ENCODE data around the gene CLMP.

The CLMP gene

DNA sequence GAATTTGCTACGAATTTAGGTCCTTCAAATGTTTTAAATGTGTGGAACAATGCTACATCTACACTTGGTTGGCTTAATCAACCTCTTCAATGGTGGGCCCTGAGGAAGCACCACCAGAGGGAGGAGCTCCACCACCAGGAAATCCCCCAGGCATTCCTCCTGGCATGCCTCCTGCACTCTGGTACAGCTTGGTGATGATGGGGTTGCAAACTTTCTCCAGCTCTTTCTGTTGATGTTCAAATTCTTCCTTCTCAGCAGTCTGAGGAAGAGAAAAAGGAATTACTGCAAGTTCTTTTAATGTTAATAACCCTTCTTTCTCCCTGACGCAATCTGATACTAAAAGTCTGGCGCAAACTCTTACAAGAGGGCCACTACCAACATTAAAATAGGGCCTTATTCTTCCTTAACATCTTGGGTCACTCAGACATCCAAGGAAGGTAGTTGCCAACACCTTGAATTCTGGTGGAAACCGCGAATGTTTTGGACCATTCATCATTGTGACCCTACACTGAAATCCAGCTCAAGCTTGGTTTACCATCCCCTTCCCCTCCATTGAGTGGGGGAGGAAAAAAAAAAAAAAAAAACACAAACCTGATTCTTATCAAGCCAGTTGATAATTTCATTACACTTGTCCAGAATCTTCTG, 137.3 kb downstream of the CLMP start:
- TF ChIP-seq TAF1 (IDR thresholded peaks at IDR 0.05; ENCODE audit: low read depth) (no peak), CEBPB (IDR thresholded peaks at IDR 0.05) (no peak), EGR1 (IDR thresholded peaks at IDR 0.05) (no peak), EP300 (IDR thresholded peaks at IDR 0.05; ENCODE audit: borderline replicate concordance) (no peak)
- TF ChIP-seq, protein P1, sequence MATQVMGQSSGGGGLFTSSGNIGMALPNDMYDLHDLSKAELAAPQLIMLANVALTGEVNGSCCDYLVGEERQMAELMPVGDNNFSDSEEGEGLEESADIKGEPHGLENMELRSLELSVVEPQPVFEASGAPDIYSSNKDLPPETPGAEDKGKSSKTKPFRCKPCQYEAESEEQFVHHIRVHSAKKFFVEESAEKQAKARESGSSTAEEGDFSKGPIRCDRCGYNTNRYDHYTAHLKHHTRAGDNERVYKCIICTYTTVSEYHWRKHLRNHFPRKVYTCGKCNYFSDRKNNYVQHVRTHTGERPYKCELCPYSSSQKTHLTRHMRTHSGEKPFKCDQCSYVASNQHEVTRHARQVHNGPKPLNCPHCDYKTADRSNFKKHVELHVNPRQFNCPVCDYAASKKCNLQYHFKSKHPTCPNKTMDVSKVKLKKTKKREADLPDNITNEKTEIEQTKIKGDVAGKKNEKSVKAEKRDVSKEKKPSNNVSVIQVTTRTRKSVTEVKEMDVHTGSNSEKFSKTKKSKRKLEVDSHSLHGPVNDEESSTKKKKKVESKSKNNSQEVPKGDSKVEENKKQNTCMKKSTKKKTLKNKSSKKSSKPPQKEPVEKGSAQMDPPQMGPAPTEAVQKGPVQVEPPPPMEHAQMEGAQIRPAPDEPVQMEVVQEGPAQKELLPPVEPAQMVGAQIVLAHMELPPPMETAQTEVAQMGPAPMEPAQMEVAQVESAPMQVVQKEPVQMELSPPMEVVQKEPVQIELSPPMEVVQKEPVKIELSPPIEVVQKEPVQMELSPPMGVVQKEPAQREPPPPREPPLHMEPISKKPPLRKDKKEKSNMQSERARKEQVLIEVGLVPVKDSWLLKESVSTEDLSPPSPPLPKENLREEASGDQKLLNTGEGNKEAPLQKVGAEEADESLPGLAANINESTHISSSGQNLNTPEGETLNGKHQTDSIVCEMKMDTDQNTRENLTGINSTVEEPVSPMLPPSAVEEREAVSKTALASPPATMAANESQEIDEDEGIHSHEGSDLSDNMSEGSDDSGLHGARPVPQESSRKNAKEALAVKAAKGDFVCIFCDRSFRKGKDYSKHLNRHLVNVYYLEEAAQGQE (IDR thresholded peaks at IDR 0.05; ENCODE audit: low read depth), result no peak

DNA sequence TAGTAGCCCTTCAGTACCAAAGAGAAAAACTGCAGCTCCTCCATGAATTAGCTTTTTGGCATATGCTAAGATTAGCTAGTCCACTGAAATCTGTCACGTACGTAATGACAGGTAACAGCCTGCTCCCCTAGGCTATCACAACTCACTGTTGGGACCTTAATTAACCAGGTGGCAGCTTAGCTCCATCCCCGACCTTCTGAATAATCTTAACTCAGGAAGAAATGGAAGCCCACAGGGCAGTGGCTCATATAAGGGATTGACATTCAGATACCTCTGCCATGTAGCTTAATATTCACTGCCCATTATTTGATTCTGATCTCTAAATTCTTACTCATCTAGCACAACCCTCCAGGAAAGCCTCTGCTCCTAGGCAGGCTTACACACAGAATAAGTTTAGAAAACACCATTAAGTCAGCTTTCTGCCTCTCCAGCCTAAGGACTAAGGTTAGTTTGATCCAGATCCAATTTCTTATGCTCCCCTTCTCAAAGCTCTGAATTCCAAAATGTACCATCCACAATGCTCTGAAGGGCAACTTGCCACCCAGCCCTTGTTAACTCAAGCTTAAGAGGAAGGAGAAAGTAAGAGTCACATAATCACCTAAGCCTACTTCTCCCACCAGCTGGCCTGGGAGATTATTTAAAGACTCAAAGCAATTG, 138.1 kb downstream of the CLMP start:
- TF ChIP-seq, protein P2, sequence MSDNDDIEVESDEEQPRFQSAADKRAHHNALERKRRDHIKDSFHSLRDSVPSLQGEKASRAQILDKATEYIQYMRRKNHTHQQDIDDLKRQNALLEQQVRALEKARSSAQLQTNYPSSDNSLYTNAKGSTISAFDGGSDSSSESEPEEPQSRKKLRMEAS (IDR thresholded peaks at IDR 0.05), result no peak
- TF ChIP-seq TEAD4 (IDR thresholded peaks at IDR 0.05) (no peak), CEBPB (IDR thresholded peaks at IDR 0.05) (no peak)

DNA sequence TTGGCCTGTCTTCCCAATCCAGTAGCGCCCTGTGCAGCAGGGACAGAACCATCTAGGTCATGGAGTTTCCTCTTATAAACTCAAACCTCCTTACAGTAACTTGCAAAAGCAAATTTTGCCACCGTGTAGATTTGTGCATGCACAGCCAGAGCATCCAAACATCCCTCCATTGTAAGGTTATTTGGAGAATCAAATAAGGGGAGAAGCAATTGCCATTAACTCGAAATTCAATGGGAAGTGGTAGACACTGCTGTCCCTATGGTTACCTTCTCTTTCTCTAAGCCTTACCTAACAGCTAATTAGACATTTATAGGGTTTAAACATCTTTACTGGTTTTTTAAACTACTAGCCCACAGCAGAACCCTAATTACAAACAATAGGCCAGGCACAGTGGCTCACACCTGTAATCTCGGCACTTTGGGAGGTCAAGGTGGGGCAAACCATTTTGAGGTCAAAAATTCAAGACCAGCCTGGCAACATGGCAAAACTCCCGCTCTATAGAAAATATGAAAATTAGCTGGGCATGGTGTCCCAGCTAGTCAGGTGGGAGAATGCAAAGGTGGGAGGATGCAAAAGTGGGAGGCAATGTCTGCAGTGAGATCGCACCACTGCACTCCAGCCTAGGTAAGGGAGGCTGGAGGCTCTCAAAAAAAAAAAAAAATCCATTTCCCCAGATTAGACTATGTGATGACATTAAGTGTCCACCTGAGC, 139.7 kb downstream of the CLMP start:
- TF ChIP-seq CEBPB (IDR thresholded peaks at IDR 0.05) (no peak), NFIC (IDR thresholded peaks at IDR 0.05) (no peak), YY1 (IDR thresholded peaks at IDR 0.05; ENCODE audit: low read depth) (no peak), EP300 (IDR thresholded peaks at IDR 0.05; ENCODE audit: borderline replicate concordance) (no peak), FOXM1 (IDR thresholded peaks at IDR 0.05; ENCODE audit: borderline replicate concordance, low read depth) (no peak), TCF12 (IDR thresholded peaks at IDR 0.05; ENCODE audit: low read depth) (no peak), TAF1 (IDR thresholded peaks at IDR 0.05; ENCODE audit: low read depth) (no peak), TEAD4 (IDR thresholded peaks at IDR 0.05) (no peak), CREB1 (IDR thresholded peaks at IDR 0.05; ENCODE audit: low read depth) (no peak), ZBTB7A (IDR thresholded peaks at IDR 0.05; ENCODE audit: low read depth) (no peak)

DNA sequence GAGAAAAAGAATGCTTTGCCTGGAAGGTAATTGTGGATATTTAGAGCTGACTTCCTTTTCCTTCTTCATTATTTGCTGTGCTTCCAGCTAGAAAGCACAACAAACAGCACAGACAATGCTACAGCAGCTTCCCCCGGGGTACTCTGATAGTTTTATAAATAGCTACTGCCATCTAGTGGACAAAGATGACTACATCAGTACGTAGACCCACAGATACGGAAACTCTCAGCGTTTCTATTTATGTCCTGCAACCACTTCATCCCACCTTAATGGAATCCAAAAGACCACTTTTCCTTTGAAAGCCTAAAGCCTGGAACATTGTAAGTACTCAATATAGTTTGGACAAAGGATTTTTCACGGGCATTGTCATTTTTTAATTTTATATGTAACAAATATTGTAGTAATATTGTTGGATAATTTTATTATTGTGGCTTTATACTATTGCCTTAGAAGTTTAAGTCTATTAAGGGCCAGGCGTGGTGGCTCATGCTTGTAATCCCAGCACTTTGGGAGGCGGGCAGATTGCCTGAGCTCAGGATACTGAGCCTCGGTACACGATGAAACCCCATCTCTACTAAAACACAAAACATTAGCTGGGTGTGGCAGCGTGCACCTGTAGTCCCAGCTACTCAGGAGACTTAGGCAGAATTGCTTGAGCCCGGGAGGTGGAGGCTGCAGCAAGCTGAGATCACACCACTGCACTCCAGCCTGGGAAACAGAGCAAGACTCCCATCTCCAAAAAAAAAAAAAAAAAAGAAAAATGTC, 140.6 kb downstream of the CLMP start:
- TF ChIP-seq RAD21 (IDR thresholded peaks at IDR 0.05; ENCODE audit: low read depth), result peak; percentile 35
- TF ChIP-seq, protein P2 (IDR thresholded peaks at IDR 0.05), result no peak
- TF ChIP-seq ZBTB7A (IDR thresholded peaks at IDR 0.05; ENCODE audit: low read depth), result no peak

DNA sequence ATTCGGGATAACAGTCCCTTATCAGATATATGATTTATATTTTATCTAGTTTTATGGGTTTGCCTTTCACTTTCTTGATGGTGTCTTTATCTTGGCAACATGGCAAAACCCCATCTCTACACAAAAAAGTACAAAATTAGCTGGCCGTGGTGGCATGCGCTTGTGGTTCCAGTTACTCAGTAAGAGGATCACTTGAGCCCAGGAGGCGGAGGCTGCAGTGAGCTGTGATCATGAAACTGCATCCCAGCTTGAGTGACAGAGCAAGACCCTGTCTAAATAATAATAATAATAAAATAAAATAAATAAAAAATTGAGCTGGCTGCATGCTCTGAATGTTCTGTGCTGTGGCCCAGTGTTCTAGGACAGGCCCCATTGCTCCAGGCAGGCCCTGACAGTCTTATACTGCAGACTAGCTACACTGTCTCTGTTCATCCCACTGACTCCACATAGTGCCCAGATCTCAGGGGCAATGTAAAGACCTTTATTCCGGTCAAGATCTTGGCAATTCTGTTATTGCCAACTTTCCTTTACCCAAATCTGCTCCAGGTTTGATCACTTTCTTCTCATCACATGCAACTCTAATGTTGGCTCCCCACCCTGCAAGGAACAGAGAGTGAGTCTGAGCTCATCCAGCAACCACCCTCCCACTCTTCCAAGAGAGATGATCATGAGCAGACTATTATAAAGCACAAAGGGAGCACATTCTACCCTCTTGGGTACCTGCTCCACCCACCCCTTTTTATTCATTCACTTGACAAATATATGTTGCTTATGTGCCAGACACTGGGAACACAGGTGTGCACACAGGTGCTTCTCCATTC, 141.9 kb downstream of the CLMP start:
- TF ChIP-seq FOXM1 (IDR thresholded peaks at IDR 0.05; ENCODE audit: borderline replicate concordance, low read depth), result no peak
- no peak for TF ChIP-seq TAF1 (IDR thresholded peaks at IDR 0.05; ENCODE audit: low read depth)
- no peak for TF ChIP-seq RAD21 (IDR thresholded peaks at IDR 0.05; ENCODE audit: low read depth)
- TF ChIP-seq NFIC (IDR thresholded peaks at IDR 0.05), result no peak
- TF ChIP-seq TCF12 (IDR thresholded peaks at IDR 0.05; ENCODE audit: low read depth), result no peak
- TF ChIP-seq YY1 (IDR thresholded peaks at IDR 0.05; ENCODE audit: low read depth), result no peak
- TF ChIP-seq, protein P1 (IDR thresholded peaks at IDR 0.05; ENCODE audit: low read depth), result no peak
- TF ChIP-seq EP300 (IDR thresholded peaks at IDR 0.05; ENCODE audit: borderline replicate concordance), result no peak
- no peak for TF ChIP-seq CEBPB (IDR thresholded peaks at IDR 0.05)
- TF ChIP-seq, protein P2 (IDR thresholded peaks at IDR 0.05), result no peak
- TF ChIP-seq EGR1 (IDR thresholded peaks at IDR 0.05), result no peak
- TF ChIP-seq, protein P3, sequence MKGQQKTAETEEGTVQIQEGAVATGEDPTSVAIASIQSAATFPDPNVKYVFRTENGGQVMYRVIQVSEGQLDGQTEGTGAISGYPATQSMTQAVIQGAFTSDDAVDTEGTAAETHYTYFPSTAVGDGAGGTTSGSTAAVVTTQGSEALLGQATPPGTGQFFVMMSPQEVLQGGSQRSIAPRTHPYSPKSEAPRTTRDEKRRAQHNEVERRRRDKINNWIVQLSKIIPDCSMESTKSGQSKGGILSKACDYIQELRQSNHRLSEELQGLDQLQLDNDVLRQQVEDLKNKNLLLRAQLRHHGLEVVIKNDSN (IDR thresholded peaks at IDR 0.05), result no peak
- no peak for TF ChIP-seq CREB1 (IDR thresholded peaks at IDR 0.05; ENCODE audit: low read depth)
- TF ChIP-seq TEAD4 (IDR thresholded peaks at IDR 0.05), result no peak
- no peak for TF ChIP-seq ZBTB7A (IDR thresholded peaks at IDR 0.05; ENCODE audit: low read depth)
